Measurements from ENCODE around the gene FILIP1.

GRCh38 chr6:75268988-75269354 lies 224.6 kb downstream of the FILIP1 start:
- TF ChIP-seq POLR2A (IDR thresholded peaks at IDR 0.05) (no peak), EP300 (IDR thresholded peaks at IDR 0.05) (no peak), CTCF (IDR thresholded peaks at IDR 0.05) (no peak)

Measured in upper lobe of left lung (tissue), 4 donors.